Measurements from ENCODE around the gene IL33.

DNA sequence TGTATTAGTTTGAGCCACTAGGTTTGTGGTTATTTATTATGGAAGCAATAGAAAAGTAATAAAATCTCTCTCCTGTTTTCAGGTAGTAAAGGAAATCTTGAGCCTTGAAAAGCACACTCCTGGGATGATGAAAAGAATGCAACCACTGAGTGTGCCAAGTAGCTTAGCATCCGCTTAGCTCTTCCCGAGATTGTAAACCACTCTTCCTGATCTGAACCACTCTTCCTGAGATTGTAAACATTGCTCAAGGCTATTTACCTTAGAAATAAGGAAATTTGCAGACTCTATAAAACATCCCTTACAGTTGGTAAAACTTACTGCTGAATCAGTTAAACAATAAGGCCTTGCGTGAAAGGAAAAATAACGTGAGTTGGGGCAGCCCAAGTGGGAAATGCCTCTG is 17.4 kb upstream of the IL33 start:
- TF ChIP-seq CTCF (IDR thresholded peaks at IDR 0.05 in 4 of 5, conservative IDR thresholded peaks at IDR 0.05 in 1 of 5) (no peak), POLR2A (IDR thresholded peaks at IDR 0.05) (no peak)
